Activated CD4-positive, alpha-beta T cell treated with anti-CD3 and anti-CD28 coated beads for 4 hours (primary cell): Measurements from ENCODE around the gene NAA25.
"Not testable (repeated sequence)": the region's sequence is repeated elsewhere in the genome, so short reads cannot be mapped to it uniquely, and the experiment has no call there.

Source experiments
- DNase-seq, 2 donors: peaks; one replicate each; pipeline ENCODE4 v3.0.0-alpha.2; 2020

Gene NAA25

GRCh38 chr12:112049351-112049750, 59.2 kb downstream of the NAA25 start:
- DNase-seq, result no peak

DNA sequence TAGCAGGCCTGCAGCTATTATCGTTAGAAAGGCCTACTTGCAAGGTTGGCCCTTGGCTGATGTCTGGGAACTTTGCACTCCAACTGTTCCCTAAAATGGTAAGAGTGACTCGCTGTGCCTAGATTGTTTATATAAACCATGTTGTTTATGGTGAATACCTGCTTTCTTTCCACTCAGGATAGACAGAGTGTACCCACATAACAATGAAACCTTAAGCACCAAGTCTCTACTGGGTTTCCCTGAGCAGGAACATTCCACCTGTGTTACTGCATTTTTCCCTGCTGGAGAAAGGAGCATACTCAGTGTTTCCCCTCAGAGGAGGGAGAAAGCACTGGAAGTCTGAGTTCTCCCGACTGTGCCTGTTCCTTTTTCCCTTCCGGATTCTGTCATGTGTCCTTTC, 62.6 kb downstream of the NAA25 start:
- DNase-seq, result no peak

DNA sequence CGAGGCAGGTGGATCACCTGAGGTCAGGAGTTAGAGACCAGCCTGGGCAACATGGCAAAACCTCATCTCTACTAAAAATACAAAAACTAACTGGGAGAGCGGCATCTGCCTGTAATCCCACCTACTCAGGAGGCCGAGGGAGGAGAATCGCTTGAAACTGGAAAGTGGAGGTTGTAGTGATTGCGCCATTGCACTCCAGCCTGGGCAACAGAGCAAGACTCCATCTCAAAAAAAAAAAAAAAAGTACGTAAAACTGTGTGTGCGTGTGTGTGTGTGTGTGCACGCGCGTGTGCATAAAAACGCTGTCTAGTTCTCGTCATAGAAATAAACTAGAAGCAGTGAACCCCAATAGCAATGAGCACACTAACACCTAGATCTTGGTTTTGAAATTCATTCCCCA, 72.0 kb downstream of the NAA25 start:
- not testable (repeated sequence) for DNase-seq

DNA sequence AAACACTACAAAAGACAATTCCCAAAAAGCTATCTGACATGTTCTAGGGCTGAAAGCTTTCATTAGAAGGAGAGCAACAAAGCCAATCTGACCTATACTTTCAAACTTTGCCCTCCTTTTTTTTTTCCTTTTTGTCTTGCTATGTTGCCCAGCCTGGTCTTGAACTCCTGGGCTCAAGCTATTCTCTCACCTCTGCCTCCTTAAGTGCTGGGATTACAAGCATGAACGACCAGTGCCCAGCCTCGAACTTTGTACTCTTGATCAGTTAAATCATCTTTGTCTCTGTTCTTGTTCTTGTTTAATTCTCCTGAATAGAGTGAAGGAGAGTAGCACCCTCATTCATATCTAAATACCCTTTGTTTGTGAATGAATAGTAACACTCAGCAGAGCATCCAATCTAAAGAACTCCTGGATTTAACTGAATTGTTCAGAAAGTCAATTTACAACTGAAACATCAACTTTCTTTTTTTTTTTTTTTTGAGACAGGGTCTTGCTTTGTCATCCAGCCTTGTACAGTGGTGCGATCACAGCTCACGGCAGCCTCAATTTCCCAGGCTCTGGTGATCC, 73.3 kb downstream of the NAA25 start:
- DNase-seq, result no peak

DNA sequence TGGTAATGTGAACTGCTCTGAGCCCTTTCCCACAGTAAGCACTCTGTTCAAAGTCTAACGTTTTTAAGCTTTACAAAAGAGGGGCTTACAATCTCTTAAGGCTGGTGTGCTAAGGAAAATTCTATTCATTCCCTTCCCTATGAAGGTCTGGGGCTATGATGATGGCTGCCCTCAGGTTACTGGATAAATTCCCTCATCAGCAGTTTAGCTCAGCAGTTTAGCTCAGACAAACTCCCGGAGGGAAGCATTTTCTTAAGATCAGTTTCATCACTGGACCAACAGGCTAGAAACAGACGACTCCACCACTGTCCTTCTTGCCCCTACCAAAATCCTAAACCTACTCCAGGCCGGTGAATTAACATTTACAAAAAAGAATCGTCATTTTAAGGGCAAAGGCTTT, 76.3 kb downstream of the NAA25 start:
- DNase-seq, result no peak

GRCh38 chr12:112031472-112031871, 77.1 kb downstream of the NAA25 start:
- DNase-seq, result no peak

- no peak for DNase-seq
Measured at GRCh38 chr12:112029301-112029700, 79.3 kb downstream of the NAA25 start.

- DNase-seq, result no peak
Measured at GRCh38 chr12:112025808-112026375, 82.7 kb downstream of the NAA25 start.

- DNase-seq, result no peak
Measured at GRCh38 chr12:112023759-112024396, 84.7 kb downstream of the NAA25 start.

GRCh38 chr12:112022241-112023016, 86.2 kb downstream of the NAA25 start:
- DNase-seq, result no peak

GRCh38 chr12:112020947-112021457, 87.6 kb downstream of the NAA25 start:
- no peak for DNase-seq

DNA sequence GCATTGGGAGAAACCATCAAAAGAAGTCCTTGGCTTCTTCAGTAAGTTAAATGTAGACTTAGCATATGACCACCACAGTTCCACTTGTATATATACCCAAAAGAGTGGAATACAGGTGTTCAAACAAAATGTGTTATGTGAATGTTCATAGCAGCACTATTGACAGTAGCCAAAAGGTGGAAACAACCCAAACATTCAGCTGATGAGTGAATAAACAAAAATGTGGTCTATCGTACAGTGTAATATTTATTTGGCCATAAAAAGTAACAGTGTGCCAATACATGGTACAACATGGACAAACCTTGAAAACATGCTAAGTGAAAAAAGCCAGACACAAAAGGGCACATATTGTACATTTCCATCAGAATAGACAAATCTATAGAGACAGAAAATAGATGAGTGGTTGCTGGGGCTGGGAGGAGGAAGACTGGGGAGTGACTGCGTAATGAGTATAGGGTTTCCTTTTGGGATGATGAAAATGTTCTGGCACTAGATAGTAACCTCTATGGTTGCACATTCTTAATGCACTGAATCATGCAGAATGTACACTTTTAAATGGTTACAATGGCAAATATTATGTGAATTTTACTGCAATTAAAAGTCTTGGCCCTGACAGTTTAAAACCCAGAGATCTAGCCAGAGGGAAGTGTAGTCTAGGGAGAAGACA, 89.9 kb downstream of the NAA25 start:
- DNase-seq, result no peak

DNA sequence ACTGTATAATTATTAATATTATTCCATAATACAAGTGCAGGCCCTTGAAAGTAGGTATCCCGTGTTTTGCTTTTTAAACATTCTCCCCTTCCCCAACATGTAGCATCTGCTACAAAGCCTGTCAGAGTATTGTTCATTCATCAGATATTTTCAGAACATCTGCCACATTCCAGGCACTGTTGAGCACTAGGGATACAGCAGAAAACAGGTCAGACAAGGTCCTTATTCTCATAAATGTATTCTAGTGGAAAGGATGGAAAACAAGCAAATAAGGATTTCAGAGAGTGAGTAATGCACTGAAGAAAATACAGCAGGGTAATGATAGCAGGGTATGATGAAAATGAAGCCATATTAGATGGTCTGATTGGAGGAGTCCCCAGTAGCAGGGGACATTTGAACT, 91.5 kb downstream of the NAA25 start:
- DNase-seq, result no peak

GRCh38 chr12:112015938-112016337, 92.6 kb downstream of the NAA25 start:
- DNase-seq, result no peak

- peak; percentile 71 to 72 for DNase-seq
Measured at GRCh38 chr12:112013601-112014402, 94.8 kb downstream of the NAA25 start.

- DNase-seq, result peak; percentile 100
Measured at GRCh38 chr12:112012775-112013600, 95.6 kb downstream of the NAA25 start, which contains the start of the genes ERP29 and TMEM116. TSS of gene ERP29 (plus strand) at chr12:112013426. CDS start at chr12:112013466, 40 bp downstream. TSS of gene TMEM116 (minus strand) at chr12:112013165. CDS start at chr12:112005270, 7,895 bp downstream.

- no peak for DNase-seq
Measured at GRCh38 chr12:112011685-112012084, 96.9 kb downstream of the NAA25 start.

- DNase-seq, result no peak
Measured at GRCh38 chr12:112010415-112011344, 97.9 kb downstream of the NAA25 start.

DNA sequence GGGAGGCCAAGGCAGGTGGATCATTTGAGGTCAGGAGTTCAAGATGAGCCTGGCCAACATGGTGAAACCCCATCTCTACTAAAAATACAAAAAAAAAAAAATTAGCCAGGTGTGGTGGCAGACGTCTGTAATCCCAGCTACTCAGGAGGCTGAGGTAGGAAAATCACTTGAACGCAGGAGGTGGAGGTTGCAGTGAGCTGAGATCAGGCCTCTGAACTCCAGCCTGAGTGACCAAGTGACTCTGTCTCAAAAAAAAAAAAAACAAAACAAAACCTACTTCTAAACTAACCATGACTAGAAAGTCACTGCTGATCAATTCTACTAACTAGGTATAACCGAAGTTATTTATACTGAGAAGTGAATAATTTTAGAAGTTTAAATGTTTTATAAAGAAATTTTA, 99.0 kb downstream of the NAA25 start:
- not testable (repeated sequence) for DNase-seq

- DNase-seq, result no peak
Measured at GRCh38 chr12:112008918-112009317, 99.7 kb downstream of the NAA25 start.
